ENCODE measurements around the gene ST8SIA1.
A peak's percentile ranks its signal among the peaks of the same experiment; 100 is the strongest.

ST8SIA1 gene

DNA sequence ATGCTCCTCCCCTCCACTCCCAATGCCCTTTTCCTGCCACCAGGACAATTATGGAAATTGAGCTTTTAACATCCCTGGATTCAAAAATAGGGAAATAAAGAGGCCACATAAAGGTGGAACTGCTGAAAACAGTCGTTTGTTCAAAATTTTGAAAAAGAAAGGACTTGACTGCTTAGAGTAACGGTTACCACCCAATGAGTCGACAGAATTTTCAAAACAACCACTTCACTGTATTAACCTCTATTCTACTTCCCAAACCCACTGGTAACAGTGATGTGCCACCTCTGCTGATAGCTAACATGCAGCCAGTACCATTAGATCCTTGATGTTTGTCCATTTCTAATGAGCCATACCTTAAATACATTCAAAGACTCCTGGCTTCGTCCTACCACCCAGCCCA is 4.9 kb downstream of the ST8SIA1 start:
- DNase-seq (ENCODE audit: low read depth) = no peak

DNA sequence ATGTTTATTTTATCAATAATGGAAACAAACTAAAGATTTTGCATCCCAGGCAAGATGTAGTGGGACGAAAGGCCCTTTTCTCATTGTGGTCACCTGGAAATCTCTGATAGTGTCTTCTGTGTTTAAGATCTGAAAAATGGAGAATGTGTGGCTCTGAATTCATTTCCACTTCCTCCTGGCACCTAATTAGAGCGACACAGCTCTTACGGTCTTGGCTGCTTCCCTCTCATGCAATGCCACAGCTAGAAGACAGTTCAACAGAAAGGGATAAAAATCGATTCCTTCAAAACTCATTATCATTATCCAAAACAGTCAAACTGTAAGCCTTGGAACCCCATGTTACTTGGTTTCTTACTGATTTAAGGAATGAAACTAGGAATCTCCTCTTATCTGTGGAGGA is 9.3 kb downstream of the ST8SIA1 start:
- DNase-seq (ENCODE audit: low read depth) = no peak

DNA sequence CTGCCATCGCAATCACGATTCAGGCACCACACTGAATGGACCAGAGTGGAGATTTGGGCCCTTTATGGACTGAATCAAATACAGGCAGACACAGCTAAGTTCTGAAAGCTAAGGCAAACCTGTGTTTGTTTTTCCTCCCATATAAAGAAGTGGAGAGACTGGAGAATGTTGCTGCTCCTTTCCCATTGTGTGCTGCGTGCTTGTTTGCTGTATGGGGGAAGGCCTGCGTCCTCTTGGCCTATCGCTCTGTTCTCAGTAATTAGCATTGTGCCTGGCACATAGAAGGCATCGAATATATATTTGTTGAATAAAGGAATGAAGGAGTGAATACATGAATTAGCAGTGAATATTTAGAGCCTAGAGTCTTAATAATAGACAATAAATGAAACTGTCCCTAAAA is 12.4 kb downstream of the ST8SIA1 start:
- DNase-seq (ENCODE audit: low read depth) = no peak

DNA sequence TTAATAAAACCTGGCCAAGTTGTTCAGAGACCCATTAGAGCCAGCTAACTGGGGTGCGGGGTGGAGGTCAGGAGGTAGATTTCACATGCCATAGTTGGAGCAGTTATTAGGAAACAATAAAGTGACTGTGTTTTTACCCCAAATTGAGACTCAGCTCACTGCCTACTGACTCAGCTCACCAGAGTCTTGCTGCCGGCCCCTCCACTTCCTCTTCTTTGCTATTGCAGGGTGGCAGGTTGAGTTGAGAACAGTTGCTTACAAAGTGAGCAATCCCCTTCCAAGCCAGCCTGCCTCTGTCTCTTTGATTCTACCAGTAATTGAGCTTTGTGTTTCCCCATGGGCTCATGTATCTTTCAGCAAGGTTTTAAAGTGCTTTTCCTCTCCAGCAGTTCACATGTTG is 12.9 kb downstream of the ST8SIA1 start:
- DNase-seq (ENCODE audit: low read depth) = no peak

DNA sequence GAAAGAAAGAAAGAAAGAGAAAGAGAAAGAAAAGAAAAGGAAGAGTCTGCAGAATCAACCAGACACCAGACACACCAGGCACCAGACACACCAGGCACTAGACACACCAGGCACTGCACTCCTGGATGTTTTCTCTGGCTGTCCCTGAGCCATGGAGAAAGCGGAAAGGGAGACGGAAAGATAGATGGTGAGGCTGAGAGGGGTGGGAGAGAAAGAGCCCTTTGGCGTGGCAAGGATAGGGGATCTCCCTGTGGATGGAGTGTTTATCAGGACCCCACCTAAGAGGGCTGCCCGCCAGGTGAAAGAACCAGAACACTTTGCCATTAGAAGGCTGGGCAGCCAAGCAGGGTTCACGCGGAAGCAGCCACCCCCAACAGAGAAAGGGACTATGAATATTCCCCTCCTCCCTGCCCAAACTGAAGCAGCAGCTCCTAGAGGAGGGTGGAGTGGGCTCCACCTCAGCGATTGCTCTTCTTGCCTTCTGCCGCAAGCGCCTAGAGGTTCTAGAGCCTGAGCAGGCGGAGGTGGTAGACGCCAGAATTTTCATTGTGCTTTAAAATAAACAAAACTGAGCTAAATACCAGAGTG is 13.4 kb downstream of the ST8SIA1 start:
- DNase-seq (ENCODE audit: low read depth) = no peak

DNA sequence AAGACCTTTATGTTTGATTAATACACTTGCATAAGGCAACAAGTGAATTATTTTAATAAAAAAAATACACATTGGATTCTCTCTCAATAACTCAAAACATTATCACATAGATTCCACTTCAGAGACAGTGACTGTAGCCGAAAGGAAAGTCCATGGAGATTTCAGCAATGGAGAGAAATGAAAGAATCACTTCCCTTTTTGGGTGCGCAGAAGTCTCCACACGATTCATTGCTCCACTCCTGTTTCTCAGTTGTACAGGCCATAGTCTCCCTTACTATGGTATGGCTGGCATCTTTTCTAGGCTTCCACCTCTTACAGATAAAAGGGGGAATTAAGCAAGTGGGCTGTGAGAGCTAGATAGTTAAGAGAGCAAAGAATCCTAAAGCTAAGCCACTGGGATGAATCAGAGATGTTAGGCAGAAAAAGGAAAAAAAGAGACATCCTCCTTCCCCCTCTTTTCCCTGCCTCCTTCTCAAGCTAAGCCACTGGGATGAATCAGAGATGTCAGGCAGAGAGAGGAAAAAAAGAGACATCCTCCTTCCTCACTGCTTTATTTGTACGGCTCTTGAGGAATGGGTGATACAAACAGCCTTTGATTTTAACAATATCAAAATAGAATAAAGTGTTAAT is 16.3 kb downstream of the ST8SIA1 start:
- DNase-seq (ENCODE audit: low read depth) = no peak

DNA sequence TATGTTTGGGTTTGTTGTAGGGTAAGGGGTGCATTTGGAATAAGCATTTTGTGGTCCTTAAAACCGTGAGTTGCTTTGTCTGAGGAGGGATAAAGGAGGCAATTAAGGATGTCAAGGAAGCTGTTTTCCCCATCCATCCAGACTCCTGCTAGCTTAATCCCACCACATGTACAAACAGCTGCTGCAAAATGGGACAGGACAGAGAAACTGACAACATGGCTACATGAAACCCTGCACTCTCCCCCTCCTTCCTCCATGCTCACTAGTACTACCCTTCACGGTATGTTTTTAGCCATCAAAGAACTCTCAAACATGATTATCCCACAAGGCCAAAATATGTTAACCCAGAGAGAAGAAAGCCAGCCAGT is 20.6 kb downstream of the ST8SIA1 start:
- DNase-seq (ENCODE audit: low read depth) = no peak

DNA sequence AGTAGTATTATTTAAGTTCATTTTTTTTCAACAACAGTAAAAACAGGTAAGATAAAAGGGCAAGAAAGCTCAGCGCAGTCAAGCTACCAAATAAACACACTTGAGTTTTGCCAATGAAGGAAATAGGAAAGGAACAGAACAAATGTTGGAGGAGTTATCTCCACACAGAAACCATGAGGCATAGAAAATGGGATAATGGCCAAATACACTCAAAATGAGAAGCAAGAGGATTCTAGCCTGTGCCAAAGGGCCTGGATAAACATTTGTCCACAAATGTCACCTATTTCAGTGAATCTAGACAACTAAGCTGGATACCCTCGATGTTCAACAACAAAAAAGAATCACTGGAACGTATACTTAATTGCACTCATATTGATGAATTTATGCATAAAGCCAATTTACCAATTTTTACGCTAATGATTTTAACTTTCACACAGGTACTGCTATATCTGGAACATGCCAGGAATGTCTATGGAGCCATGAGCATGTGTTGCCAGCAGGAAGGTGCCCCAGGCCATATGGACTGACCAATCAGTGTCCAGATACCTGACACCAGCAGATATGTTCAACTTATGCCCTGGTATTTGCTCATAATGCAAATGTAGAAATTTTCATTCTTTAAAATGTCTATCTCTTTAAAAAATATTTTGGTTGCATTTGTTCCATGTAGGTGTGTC is 21.1 kb downstream of the ST8SIA1 start:
- no peak for DNase-seq (ENCODE audit: low read depth)

DNA sequence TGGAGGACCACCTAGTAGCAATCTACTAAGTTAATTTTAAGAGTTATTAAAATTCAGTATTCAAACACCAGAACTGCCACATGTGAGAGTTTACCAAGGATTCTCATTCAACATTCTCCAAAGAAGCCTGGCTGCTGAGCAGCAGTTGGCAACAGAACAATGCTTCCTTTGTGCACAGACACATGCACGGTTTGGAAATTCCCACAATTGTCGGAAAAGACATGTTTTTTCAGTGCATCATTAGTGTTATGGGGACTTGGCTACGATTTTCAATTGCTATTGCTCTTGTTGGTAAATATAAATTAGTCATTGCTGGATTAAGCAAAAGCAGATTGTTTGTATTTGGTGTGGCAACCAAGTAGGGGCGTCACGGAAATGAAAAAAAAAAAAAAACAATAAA is 22.2 kb downstream of the ST8SIA1 start:
- peak; percentile 66 for DNase-seq (ENCODE audit: low read depth)

DNA sequence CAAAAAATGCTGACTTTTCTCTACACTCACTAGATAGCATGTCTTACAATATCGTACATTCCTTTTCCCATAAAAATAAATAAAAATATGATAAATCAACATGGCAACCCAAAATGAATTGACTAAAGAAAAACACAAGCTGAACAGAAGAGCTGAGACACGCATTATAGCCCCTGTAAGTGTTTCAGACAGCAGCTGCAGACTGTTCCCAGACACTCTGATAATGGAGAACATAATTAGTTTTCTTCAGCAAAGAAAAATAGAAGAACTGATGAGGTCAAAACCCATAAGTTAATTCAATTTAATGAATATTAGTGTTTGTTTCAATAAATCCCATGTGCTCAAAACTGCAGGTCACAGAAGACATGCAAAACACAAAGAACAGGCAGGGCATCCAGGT is 23.8 kb downstream of the ST8SIA1 start:
- no peak for DNase-seq (ENCODE audit: low read depth)

DNA sequence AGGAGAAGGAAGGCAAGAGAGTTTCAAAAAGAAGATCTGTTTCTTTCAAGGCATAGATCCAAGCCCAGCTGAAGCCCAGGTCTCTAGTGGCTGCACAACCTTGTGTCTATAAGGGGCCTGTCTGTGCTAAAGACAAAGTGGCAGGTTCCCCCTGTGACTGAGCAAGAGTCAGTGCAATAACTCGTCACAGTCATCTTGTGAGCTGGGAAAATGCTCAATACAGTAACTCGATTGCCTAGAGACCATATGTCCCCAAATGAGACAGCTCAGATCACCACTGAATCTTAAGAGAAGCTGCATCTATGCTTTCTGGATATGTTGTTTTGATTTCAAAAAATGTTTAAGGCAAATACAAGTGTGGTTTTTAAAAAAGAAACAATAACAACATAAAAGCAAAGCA is 24.2 kb downstream of the ST8SIA1 start:
- no peak for DNase-seq (ENCODE audit: low read depth)

DNA sequence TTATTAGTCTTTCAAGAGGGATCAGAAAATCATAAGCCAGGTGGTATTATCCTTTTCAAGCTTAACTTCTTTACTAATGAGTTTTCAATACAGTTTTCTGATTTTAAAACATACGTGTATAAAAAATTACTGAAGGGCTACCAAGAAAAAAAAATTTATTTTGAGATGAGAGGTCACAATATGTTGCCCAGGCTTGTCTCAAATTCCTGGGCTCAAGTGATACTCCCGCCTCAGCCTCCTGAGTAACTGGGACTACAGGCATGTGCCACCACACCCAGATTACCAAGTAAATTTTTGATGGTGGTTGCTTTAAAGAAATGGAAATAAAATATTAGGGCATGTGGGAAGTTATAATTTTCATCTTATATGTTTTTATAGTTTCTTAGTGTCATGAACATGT is 26.7 kb downstream of the ST8SIA1 start:
- DNase-seq (ENCODE audit: low read depth) = no peak

DNA sequence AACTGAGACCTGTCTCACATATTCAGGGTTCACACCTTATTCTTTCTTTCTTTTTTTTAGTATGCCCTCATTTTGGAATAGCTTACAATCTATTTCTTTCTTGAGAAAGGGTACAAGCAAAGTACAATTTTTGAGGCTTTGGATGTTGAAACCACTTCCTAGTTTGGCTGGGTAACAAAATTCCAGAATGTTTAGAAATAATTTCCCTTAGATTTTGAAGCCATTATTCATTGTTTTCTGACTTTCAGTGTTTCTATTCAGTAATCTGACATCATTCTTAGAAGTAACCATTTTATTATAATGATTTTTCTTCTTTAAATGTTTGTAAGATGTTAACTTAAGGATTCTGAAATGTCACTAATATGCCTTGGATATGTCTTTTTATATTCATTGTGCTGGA is 28.2 kb downstream of the ST8SIA1 start:
- no peak for DNase-seq (ENCODE audit: low read depth)

DNA sequence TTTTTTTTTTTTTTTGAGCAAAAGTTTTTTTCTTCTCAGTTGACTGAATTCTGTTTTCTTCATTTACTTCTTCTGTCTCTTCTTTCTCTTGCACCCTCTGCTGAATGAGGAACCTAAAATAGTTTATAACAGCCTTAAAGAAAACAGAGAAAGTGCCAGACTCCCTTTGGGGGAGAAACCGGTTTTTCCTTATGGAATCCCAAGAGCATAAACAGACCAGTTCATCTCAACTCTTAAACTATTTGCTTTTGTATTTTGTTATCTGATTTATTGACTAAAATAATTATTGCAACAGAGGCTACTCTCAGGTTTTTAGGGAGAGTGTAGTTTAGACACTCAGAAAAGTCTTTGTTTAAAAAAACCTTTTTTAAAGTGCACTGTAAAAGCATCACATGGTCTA is 30.2 kb downstream of the ST8SIA1 start:
- DNase-seq (ENCODE audit: low read depth) = no peak

DNA sequence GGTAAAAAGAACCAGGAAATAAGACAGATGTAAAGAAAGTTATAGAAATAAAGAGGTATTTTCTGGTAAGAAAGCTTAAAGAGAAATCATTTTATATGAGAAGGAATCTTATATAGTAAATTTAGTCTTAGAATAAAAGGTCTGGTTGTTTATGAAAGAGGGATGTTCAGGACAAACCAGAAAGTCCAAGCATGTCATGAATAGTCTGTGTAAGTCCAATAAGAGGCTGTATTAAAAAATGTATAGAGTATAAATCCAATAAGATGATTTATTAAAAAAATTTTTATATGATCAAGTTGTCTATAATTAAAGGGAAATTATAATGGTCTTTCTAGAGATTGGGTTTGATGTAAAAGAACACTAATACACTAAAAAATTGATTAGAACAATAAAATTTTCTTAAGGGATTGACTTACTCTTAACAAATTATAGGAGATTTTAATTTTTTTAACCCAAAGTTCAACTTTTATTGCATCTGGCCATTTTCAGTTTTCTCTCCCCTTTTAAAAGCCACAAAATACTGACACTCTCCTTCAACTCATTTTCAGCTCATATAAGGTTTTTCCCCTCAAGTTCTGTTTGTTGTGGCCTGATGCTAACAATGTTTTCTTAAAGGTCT is 35.1 kb downstream of the ST8SIA1 start:
- DNase-seq (ENCODE audit: low read depth) = no peak

DNA sequence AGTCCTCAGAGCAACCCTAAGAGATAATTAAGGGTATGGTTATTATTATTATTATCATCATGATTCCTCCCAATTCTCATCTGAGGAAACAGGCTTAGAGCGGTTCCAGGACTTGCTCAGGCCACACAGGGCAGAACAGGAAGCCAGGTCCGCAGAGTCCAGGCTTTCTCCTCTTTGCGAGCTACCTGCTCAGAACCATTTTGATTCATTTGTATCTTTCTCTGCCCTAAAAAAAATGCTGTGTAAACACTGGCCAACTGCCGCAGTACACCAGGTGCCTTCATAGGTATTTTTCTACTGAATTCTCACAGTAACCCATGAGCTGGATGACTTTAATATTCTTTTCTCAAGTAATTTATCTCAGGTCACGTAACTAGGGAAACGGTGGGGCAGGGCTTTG is 45.3 kb downstream of the ST8SIA1 start:
- no peak for DNase-seq (ENCODE audit: low read depth)

DNA sequence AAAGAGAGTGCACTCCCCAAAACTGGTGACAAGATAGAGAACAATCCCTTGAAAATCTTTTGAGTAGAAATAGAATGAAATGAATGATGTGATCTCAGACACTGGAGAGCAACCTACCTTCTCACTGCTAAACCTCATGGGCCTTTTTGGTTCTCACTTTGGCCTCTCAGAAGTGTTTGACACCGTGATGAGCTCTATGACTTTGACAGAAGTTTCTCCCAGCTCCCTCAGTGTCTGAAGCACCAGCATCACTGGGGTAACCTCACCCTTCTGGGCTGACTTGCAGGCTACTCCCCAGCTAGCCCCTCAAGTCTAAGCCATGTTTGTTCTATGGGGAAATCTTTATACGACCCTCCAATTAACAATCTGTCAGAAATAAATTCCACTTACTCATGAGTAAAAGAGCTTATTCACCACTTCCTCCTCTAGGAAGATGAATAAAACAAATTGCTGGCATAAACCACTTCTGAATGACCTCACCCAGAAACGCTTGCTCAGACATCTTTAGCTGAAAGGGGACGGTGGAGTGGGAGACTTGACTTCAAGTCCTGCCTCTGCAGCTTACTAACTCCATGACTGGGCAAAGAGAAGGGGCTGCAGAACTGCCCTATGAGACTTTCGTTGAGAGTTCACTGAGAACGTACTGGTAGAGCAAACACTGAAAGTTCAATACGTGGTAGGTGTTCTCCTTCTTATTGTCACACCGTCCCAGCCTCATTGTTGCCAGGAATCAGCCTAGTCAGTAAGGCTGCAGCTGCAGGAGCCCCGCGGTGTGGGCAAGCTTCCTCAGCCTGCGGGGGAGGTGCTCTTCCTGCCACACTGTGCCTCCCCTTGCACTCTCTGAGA is 46.5 kb downstream of the ST8SIA1 start:
- DNase-seq (ENCODE audit: low read depth) = no peak

DNA sequence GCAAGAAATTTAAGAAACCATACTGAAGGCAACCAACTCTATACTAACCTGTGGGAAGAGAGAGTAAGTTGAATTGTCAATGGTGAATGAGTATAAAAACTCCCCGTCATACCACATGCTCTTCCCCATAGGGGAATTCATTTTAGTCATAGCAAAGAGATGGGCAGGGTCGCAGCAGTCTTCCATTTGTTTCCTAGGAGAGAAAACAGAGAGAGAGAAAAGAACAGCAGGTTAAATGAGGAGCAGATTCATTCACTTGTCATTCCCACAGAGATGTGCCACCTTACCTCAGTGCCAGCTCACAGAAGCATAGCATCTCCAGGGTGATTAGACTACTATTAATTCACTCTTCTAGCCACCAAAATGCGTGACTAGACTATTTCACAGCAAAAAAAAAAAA is 47.4 kb downstream of the ST8SIA1 start:
- no peak for DNase-seq (ENCODE audit: low read depth)

DNA sequence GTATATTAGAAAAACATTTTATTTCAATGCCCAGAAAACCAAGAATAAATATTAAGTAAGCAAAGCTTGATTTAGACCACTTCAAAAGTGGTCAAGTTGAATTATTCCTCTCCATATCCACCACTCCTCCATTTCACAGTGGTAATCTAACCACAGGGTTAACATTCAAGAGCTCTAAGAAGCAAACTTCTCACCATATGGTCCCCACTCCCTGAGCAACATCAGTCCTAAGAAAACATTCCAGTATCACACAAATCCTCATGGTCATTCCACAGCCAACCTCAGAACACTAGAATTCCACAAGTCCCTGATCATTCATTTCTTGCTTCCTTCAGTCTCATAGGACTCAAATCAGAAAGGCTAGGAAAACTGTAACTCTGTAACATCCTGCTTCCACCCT is 47.9 kb downstream of the ST8SIA1 start:
- DNase-seq (ENCODE audit: low read depth) = peak; percentile 88

DNA sequence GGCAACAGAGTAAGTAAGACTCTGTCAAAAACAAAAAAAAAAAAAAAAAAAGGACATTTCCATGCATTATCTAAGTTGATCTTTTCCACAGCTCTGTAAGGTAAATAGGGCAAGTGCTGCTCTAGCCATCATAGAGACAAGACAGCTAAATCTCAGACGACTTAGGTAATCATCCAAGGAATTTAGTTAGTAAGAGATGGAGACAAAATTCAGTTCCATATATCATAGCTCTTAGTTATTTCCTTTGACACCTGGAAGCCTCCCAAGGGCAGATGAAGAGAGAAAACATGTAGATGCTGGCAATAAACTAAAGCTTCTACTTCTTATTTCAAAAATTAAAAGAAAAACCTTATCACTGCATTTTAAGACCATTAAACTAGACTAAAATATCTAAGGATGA is 48.7 kb downstream of the ST8SIA1 start:
- peak; percentile 39 for DNase-seq (ENCODE audit: low read depth)

DNA sequence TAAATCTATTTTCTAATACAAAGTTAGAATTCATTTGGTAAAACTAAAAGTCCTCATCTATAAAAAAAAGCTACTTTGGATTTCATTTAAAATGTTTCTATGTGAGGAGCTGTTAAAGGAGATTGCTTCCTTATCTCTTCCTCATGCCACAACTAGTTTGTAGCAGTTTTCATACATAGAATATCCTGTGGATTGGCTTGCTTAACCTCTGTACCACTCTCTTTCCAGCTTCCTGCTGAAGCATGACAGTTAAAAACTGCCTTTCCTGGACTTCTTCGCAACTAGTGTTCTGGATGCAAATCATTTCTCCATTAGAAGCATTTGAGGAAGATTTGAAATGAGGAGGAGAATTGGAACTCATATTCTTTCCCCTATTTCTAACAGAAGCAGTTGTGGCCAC is 49.6 kb downstream of the ST8SIA1 start:
- DNase-seq (ENCODE audit: low read depth) = no peak

DNA sequence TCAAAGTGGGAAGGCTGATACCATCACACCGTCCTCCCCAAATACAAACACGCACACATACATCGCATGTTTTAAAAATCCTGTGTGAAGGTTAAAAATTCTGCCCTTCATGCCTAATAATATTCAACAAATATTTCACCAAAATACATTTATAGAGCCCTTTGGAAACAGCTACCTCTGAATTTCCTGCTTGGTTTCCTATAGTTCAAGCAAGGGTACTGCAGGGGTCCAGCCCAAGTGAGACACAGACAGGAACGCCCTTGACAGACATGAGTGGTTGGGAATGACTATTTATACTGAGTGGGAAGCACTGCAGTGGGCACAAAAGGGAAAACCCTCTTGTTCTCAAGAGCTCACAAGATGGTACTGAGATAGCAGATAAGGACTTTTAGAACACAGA is 51.0 kb downstream of the ST8SIA1 start:
- DNase-seq (ENCODE audit: low read depth) = no peak

Measured in GM04503 (cell line).